Lower leg skin (tissue), 3 donors: Measurements from ENCODE around the gene EHD4.

Source experiments
- POLR2A ChIP-seq, 2 donors: fragments of 450-650 bp; IDR thresholded peaks; one replicate each; pipeline ENCODE4 v1.6.1; 2016 to 2017; ENCODE audit warnings: antibody characterized with exemption in 2 of 2, mild to moderate bottlenecking in 1 of 2, moderate library complexity in 1 of 2
- TF ChIP-seq, protein P1 (sequence below), 3 donors: fragments of 450-650 bp; IDR thresholded peaks; one replicate each; pipeline ENCODE4 v1.5.1; 2016; ENCODE audit warnings: antibody characterized with exemption in 3 of 3, mild to moderate bottlenecking in 3 of 3, moderate library complexity in 2 of 3

GRCh38 chr15:41847981-41848380 is 124.4 kb downstream of the EHD4 start:
- TF ChIP-seq, protein P1, sequence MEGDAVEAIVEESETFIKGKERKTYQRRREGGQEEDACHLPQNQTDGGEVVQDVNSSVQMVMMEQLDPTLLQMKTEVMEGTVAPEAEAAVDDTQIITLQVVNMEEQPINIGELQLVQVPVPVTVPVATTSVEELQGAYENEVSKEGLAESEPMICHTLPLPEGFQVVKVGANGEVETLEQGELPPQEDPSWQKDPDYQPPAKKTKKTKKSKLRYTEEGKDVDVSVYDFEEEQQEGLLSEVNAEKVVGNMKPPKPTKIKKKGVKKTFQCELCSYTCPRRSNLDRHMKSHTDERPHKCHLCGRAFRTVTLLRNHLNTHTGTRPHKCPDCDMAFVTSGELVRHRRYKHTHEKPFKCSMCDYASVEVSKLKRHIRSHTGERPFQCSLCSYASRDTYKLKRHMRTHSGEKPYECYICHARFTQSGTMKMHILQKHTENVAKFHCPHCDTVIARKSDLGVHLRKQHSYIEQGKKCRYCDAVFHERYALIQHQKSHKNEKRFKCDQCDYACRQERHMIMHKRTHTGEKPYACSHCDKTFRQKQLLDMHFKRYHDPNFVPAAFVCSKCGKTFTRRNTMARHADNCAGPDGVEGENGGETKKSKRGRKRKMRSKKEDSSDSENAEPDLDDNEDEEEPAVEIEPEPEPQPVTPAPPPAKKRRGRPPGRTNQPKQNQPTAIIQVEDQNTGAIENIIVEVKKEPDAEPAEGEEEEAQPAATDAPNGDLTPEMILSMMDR (IDR thresholded peaks at IDR 0.05), result no peak
- TF ChIP-seq POLR2A (IDR thresholded peaks at IDR 0.05), result no peak
